Activated CD4-positive, alpha-beta T cell treated with anti-CD3 and anti-CD28 coated beads for 36 hours (primary cell): ENCODE results near the gene CRADD. TPM values are rescaled to one million over a fixed set of nuclear protein-coding genes. Genes with fewer than 3 reads are reported as not detected.

ENCODE experiments used
- ATAC-seq: fragments of 200-7000 bp; cut with Tn5 transposase; one replicate; pipeline ENCODE4 v1.10.0; 2021; ENCODE audit warnings: mild to moderate bottlenecking, moderate library complexity
- CTCF ChIA-PET: fragments of 350-600 bp; sonication (Branson Sonifier 250); formaldehyde crosslinking; loops from one replicate; lab custom pipeline; 2021; ENCODE audit warnings: antibody characterized with exemption; lab: Charles Lee
- POLR2A ChIA-PET: fragments of 350-600 bp; sonication (Branson Sonifier 250); formaldehyde crosslinking; loops from one replicate; lab custom pipeline; 2021; ENCODE audit warnings: antibody characterized with exemption, inconsistent platforms; lab: Charles Lee
- DNase-seq: peaks from one replicate; pipeline ENCODE4 v3.0.0-alpha.2; 2020
- H3K27ac Mint-ChIP-seq: one replicate; pipeline ENCODE4 v1.8.0; 2021; ENCODE audit warnings: mixed read lengths
- H3K27me3 Mint-ChIP-seq: one replicate; pipeline ENCODE4 v1.8.0; 2021; ENCODE audit warnings: mixed read lengths
- H3K36me3 Mint-ChIP-seq: one replicate; pipeline ENCODE4 v1.8.0; 2021; ENCODE audit warnings: low read depth, mixed read lengths
- H3K4me1 Mint-ChIP-seq: one replicate; pipeline ENCODE4 v1.8.0; 2021; ENCODE audit warnings: mixed read lengths
- H3K4me3 Mint-ChIP-seq: one replicate; pipeline ENCODE4 v1.8.0; 2021; ENCODE audit warnings: mild to moderate bottlenecking, moderate library complexity, mixed read lengths
- H3K9me3 Mint-ChIP-seq: one replicate; pipeline ENCODE4 v1.8.0; 2021; ENCODE audit warnings: low read depth, mixed read lengths
- intact Hi-C, 2 experiments: fragments of 100-400 bp; cut with DNase I in 1 of 2; cut with micrococcal nuclease in 1 of 2; formaldehyde crosslinking; loops; one replicate each; pipeline versions ENCODE4 v1.14.2 to v1.15.1; 2022 to 2024; cut with DNase I, micrococcal nuclease
- total RNA-seq, 2 experiments: library from RNA; stranded (reverse); gene quantifications; one replicate each; pipeline ENCODE4 v1.2.3, GENCODE V29; 2021

CRADD gene
- total RNA-seq, 2 experiments from 2014 or later, result 5.7 to 7.8 TPM

DNA sequence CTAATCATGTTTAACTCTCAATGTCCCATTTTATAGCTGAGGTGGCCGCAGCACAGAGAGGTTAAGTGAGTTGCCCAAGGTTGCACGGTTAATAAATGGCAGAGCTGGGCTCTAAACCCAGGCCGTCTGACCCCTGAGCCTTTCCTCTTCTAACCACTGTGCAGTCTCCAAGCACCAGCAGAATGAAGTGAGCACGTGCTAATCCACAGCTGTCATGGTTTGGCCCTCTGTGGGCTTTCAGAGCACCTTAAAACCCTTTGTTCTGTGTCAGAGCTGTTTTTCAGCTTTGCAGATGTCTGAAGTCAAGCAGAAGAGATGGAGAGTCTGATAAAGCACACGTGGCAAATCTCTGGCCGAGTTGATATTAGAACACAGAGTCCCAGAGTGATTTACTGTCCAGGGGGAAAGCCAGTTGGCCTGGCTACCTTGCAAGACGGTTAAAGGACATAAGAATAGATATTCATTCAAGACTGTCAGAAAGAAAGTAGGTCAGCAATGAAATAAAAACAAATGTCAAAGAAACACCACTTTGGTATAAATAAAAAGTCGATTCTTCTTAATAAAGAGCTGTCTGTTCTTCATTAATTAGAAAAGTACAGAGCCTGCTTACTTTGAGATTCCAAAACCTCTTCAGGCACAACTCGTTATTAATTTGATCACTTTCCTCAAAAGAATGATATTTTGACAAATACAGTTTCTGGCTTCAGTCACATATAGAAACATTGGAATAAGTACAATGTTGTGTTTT is 107.3 kb downstream of the CRADD start:
- peak; percentile 16 for ATAC-seq
- Mint-ChIP-seq H3K36me3 (peaks cover 29% of the 10 kb centered on the region), H3K27ac (peak overlapping the region; percentile 87), H3K4me1 (peaks cover 71% of the 10 kb centered on the region), H3K4me3 (peak overlapping the region; percentile 20), H3K9me3 (peaks cover 13% of the 10 kb centered on the region), H3K27me3 (no peaks in the 10 kb centered on the region)
- ChIA-PET CTCF (interaction anchor here (0.6 to 1.5 kb wide), 7 partner anchors 10 to 319 kb away, joined by 3 to 7 read pairs (median 3); no protein-coding TSS in a partner anchor), POLR2A (no interaction called here)
- DNase-seq, result peak; percentile 42
- intact Hi-C loops, result loop anchor here in 1 of 2 experiments (1.0 to 10.0 kb wide), 9 partner anchors 11 to 857 kb away; partner anchors contain the start of genes CEP83, CRADD and EEA1

DNA sequence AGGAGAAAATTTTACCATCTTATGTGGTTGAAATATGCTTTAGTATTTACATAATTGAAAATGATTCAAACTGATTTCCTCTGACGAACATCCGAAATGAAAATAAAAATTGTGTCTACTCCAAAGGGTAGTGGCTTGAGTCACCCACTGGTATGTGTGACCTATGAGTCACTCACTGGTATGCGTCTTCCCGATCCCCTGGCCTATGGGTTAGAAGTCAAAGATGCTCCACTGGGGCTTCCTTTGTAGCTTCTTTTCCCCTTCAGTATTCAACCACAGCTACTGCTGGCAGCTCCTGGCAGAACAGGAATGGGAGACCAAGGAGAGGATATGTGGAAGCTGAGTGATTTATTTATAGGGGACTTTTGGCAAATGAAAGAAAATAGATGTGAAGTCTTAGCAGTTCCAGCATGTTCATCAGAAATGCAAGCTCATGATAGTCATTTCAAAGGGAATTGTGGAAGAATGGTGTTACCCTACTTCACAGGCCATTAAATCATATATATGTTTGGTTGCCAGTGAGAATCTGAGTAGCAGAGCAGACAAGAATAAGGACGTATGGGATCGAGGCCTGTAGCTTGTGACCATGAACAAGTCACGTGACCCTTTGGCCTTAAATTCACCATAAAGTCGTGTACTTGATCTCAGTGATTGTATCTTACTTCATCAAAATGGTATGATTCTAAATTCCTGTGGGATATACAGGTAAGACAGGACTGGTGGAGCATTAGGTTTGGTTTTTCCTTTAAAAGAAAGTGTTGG is 108.3 kb downstream of the CRADD start:
- Mint-ChIP-seq H3K36me3 (peaks cover 23% of the 10 kb centered on the region), H3K27me3 (no peaks in the 10 kb centered on the region), H3K4me1 (peaks cover 70% of the 10 kb centered on the region), H3K9me3 (peaks cover 5% of the 10 kb centered on the region), H3K27ac (peak overlapping the region; percentile 87), H3K4me3 (peak overlapping the region; percentile 20)
- ChIA-PET POLR2A (no interaction called here), CTCF (interaction anchor here (0.6 to 1.5 kb wide), 11 partner anchors 10 to 318 kb away, joined by 3 to 7 read pairs (median 3); no protein-coding TSS in a partner anchor)
- ATAC-seq (peak; percentile 76), DNase-seq (peak; percentile 72)
- intact Hi-C loops, result loop anchor here in 1 of 2 experiments (1.0 to 10.0 kb wide), 7 partner anchors 12 to 798 kb away; partner anchors contain the start of genes CEP83 and CRADD

DNA sequence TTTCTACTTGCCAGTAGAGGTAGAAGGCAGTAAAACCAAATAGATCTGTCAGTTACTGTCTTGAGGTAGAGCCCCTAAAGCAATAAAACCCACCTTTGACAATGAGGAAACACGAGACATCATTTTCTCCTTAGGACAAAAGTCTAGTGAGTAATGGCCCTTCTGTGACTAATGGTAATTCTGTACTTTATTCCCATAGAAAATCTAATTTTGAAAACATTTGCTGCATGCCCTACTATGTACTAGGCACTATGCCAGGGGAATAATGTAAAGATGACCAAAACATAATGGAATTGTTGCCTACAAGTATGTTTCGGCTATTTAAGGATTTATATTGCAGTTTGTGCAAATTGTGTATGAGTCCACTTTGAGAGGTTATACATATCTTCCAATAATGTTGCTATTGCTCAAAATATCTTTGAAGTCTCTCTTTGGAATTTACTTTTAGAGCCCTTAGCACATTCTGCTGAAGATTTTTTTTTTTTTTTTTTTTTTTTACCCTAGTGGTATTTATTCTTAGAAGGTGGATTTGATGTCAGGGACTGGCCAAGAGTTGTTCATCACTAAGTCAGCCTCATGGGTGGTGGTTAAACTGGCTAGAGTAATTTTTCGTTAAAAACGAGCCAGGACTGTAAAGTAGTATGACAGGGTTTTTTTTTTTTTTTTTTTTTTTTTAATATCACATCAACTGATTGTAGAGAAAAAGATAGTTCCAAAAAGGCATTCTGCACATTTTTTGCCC is 109.7 kb downstream of the CRADD start:
- intact Hi-C loops, result loop anchor here in 1 of 2 experiments (5.0 to 10.0 kb wide), 3 partner anchors 110 to 800 kb away; partner anchors contain the start of genes CEP83 and CRADD
- Mint-ChIP-seq H3K4me3 (no peak overlapping the region), H3K27me3 (no peaks in the 10 kb centered on the region), H3K36me3 (peaks cover 20% of the 10 kb centered on the region), H3K27ac (no peak overlapping the region), H3K4me1 (peaks cover 66% of the 10 kb centered on the region), H3K9me3 (peaks cover 2% of the 10 kb centered on the region)
- ChIA-PET POLR2A (no interaction called here), CTCF (no interaction called here)
- no peak for ATAC-seq
- no peak for DNase-seq

DNA sequence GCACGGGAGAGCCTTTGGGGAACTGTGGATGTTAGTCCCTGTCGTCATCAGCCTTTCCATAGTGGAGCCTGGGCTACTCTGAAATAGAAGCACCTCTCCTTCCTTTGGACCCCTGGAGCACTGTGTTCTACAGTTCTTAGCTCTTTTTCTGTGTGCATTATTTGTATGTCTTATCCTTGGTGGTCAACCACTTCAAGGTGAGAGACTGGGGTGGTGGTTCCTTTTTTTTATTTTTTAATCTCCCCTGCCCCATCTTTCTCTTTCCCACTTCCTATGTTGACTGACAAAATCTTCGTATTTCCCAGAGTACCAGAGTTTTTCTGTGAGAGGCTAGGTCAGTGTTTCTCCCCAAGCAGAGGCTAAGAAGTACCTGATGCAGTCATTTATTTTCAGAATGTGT is 111.7 kb downstream of the CRADD start:
- ChIA-PET POLR2A (no interaction called here), CTCF (interaction anchor here (0.6 kb wide), 1 partner anchor 208 kb away, joined by 3 read pairs; no protein-coding TSS in a partner anchor)
- ATAC-seq (no peak), DNase-seq (no peak)
- H3K4me3 Mint-ChIP-seq, result no peak overlapping the region
- H3K4me1 Mint-ChIP-seq, result peaks cover 59% of the 10 kb centered on the region
- peaks cover 20% of the 10 kb centered on the region for H3K36me3 Mint-ChIP-seq
- peak overlapping the region; percentile 34 for H3K27ac Mint-ChIP-seq
- intact Hi-C loops, result loop anchor here in 1 of 2 experiments (5.0 to 10.0 kb wide), 3 partner anchors 112 to 802 kb away; partner anchors contain the start of genes CEP83 and CRADD
- no peaks in the 10 kb centered on the region for H3K27me3 Mint-ChIP-seq
- H3K9me3 Mint-ChIP-seq, result peaks cover 2% of the 10 kb centered on the region

GRCh38 chr12:93789767-93790166 is 112.6 kb downstream of the CRADD start:
- Mint-ChIP-seq H3K27me3 (no peaks in the 10 kb centered on the region), H3K4me3 (peak overlapping the region; percentile 2), H3K36me3 (peaks cover 20% of the 10 kb centered on the region), H3K4me1 (peaks cover 49% of the 10 kb centered on the region), H3K9me3 (peaks cover 2% of the 10 kb centered on the region), H3K27ac (no peak overlapping the region)
- ChIA-PET POLR2A (no interaction called here), CTCF (interaction anchor here (1.0 kb wide), 2 partner anchors 10 to 311 kb away, joined by 4 to 5 read pairs; no protein-coding TSS in a partner anchor)
- ATAC-seq (no peak), DNase-seq (no peak)
- intact Hi-C loops, result loop anchor here in 1 of 2 experiments (5.0 to 10.0 kb wide), 3 partner anchors 112 to 802 kb away; partner anchors contain the start of genes CEP83 and CRADD

DNA sequence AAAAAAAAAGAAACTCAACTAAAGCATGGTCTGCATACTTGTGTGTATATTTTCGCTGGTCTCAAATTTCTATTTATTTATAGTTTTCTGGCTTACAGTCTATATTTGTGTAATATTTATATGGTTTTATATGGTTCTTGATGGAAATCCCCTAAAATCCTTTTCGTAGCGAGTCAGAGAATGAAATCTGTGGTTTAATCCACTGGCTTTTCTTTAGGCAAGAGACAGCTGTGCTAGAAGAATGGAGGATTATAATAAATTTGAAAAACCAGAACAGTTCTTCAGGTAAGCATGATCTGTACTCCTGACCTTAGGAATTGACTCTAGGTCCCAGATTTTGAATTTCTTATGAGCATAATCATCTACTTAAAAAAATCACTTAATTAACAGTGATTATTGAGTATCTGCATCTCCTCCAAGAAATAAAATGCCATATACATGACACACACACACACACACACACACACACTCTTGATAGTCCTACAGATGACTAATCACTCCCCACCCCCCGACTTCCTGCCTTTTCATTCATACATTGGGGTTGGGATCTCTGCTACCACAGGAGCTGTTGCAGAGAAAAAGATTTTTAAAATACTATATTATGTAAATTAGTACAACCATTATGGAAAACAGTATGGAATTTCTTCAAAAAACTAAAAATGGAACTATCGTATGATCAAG is 113.4 kb downstream of the CRADD start:
- intact Hi-C loops, result no loop called here

GRCh38 chr12:93793007-93793406 is 115.8 kb downstream of the CRADD start:
- H3K27ac Mint-ChIP-seq, result no peak overlapping the region
- no peaks in the 10 kb centered on the region for H3K27me3 Mint-ChIP-seq
- DNase-seq (no peak), ATAC-seq (no peak)
- intact Hi-C loops, result no loop called here
- peaks cover 2% of the 10 kb centered on the region for H3K9me3 Mint-ChIP-seq
- H3K36me3 Mint-ChIP-seq, result peaks cover 13% of the 10 kb centered on the region
- ChIA-PET POLR2A (no interaction called here), CTCF (interaction anchor here (0.5 to 1.0 kb wide), 3 partner anchors 52 to 116 kb away, joined by 3 to 4 read pairs (median 3); partner anchors contain the start of gene CRADD)
- H3K4me1 Mint-ChIP-seq, result peaks cover 33% of the 10 kb centered on the region
- H3K4me3 Mint-ChIP-seq, result no peak overlapping the region

More for the DNA sequence above, 113.4 kb downstream of the CRADD start:
- DNase-seq (peak; percentile 36), ATAC-seq (no peak)
- Mint-ChIP-seq H3K4me3 (no peak overlapping the region), H3K9me3 (peaks cover 2% of the 10 kb centered on the region), H3K27ac (no peak overlapping the region), H3K4me1 (peaks cover 41% of the 10 kb centered on the region), H3K36me3 (peaks cover 18% of the 10 kb centered on the region), H3K27me3 (no peaks in the 10 kb centered on the region)
- ChIA-PET CTCF (interaction anchor here (1.0 kb wide), 1 partner anchor 310 kb away, joined by 5 read pairs; no protein-coding TSS in a partner anchor), POLR2A (no interaction called here)

DNA sequence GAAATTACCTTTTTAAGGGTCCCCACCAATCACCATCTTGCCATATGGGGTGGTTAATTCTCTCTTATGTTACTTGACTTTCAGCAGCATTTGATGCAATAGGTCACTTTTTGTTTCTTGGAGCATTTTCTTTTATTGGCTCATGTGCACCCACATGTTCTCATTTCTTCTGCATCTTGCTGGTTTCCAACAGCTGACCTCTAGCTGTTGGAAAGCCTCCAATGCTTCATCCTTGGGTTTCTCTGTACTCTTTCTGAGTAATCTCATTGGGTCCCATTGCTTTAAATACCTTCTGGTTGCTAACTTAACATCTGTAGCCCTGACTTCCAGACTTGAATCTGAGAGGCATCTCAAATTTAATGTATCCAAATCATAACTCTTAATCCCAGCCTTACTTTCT is 116.8 kb downstream of the CRADD start:
- H3K4me3 Mint-ChIP-seq, result no peak overlapping the region
- no peaks in the 10 kb centered on the region for H3K9me3 Mint-ChIP-seq
- peaks cover 33% of the 10 kb centered on the region for H3K4me1 Mint-ChIP-seq
- H3K36me3 Mint-ChIP-seq, result peaks cover 6% of the 10 kb centered on the region
- H3K27me3 Mint-ChIP-seq, result no peaks in the 10 kb centered on the region
- DNase-seq, result no peak
- ChIA-PET CTCF (interaction anchor here (1.0 kb wide), 1 partner anchor 51 kb away, joined by 3 read pairs; no protein-coding TSS in a partner anchor), POLR2A (no interaction called here)
- intact Hi-C loops, result no loop called here
- no peak overlapping the region for H3K27ac Mint-ChIP-seq
- no peak for ATAC-seq

DNA sequence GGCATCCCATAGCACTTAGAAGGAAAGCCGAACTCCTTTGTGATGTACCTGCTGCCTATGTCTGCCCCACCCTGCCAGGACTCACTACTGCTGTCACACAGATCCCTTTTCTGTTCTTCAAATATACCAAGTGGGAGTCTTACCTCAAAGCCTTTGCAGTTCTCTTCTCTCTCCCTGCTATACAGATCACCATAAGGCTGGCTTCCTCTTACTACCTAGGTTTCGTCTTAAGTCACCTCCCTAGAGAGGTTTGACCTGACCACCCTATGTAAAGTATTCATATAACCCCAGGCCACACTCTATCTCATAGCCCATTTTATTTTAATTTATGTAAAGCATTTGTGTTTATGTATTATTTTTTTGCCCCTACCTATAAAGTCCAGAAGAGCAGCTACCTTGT is 117.6 kb downstream of the CRADD start:
- ATAC-seq, result no peak
- ChIA-PET POLR2A (no interaction called here), CTCF (no interaction called here)
- no peak overlapping the region for H3K27ac Mint-ChIP-seq
- intact Hi-C loops, result no loop called here
- no peaks in the 10 kb centered on the region for H3K27me3 Mint-ChIP-seq
- peaks cover 6% of the 10 kb centered on the region for H3K36me3 Mint-ChIP-seq
- DNase-seq, result no peak
- no peaks in the 10 kb centered on the region for H3K9me3 Mint-ChIP-seq
- no peak overlapping the region for H3K4me3 Mint-ChIP-seq
- H3K4me1 Mint-ChIP-seq, result peaks cover 28% of the 10 kb centered on the region

DNA sequence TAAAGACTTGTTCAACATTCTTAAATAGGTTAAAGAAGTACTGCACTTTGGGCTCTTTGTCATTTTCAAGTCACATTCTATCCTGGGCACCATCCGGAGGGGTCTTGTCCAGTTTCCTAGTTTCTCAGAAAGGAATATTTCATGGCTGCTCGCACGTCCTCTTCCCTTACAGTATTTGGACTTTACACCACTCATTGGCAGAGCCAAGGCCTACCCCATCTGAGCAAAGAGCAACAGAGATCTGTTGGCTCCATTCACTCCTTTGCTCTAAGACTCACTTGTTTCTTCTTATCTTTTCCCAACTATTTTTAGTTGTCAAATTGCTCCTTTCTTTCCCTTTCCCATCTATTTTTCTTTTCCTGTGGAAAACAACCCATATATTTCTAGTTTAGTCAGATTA is 118.2 kb downstream of the CRADD start:
- DNase-seq (no peak), ATAC-seq (no peak)
- peaks cover 24% of the 10 kb centered on the region for H3K4me1 Mint-ChIP-seq
- no peaks in the 10 kb centered on the region for H3K9me3 Mint-ChIP-seq
- H3K4me3 Mint-ChIP-seq, result no peak overlapping the region
- no peak overlapping the region for H3K27ac Mint-ChIP-seq
- POLR2A ChIA-PET, result no interaction called here
- no peaks in the 10 kb centered on the region for H3K27me3 Mint-ChIP-seq
- CTCF ChIA-PET, result interaction anchor here (0.9 to 1.1 kb wide), 2 partner anchors 10 to 28 kb away, joined by 3 to 4 read pairs; no protein-coding TSS in a partner anchor
- intact Hi-C loops, result no loop called here
- peaks cover 5% of the 10 kb centered on the region for H3K36me3 Mint-ChIP-seq
